Cerebellar cortex (tissue), 1 donor: ENCODE measurements around the gene MACROD2.
"Not testable (repeated sequence)": the region's sequence is repeated elsewhere in the genome, so short reads cannot be mapped to it uniquely, and the experiment has no call there.

Experiments
- DNase-seq: peaks from one replicate; pipeline ENCODE4 v3.0.0-alpha.2; 2015; ENCODE audit warnings: low spot score

MACROD2 gene

GRCh38 chr20:14914633-14915032 is 919.3 kb downstream of the MACROD2 start:
- no peak for DNase-seq

- peak; percentile 91 for DNase-seq
Measured at GRCh38 chr20:14915356-14915755, 920.0 kb downstream of the MACROD2 start.

GRCh38 chr20:14916360-14916920 is 921.1 kb downstream of the MACROD2 start:
- no peak for DNase-seq

- DNase-seq: peak; percentile 98
Measured at GRCh38 chr20:14918281-14918680, 923.0 kb downstream of the MACROD2 start.

- peak; percentile 38 for DNase-seq
Measured at GRCh38 chr20:14918976-14919375, 923.7 kb downstream of the MACROD2 start.

- DNase-seq: peak; percentile 61
Measured at GRCh38 chr20:14919501-14920081, 924.3 kb downstream of the MACROD2 start.

- DNase-seq: no peak
Measured at GRCh38 chr20:14921513-14921912, 926.2 kb downstream of the MACROD2 start.

GRCh38 chr20:14922503-14923267 is 927.4 kb downstream of the MACROD2 start:
- DNase-seq: no peak

- DNase-seq: no peak
Measured at GRCh38 chr20:14924433-14924832, 929.1 kb downstream of the MACROD2 start.

- no peak for DNase-seq
Measured at GRCh38 chr20:14925300-14925699, 930.0 kb downstream of the MACROD2 start.

- DNase-seq: not testable (repeated sequence)
Measured at GRCh38 chr20:14926436-14926835, 931.1 kb downstream of the MACROD2 start.

- no peak for DNase-seq
Measured at GRCh38 chr20:14928083-14928482, 932.8 kb downstream of the MACROD2 start.

GRCh38 chr20:14929388-14929787 is 934.1 kb downstream of the MACROD2 start:
- no peak for DNase-seq

GRCh38 chr20:14932040-14932439 is 936.7 kb downstream of the MACROD2 start:
- DNase-seq: no peak

- DNase-seq: no peak
Measured at GRCh38 chr20:14935285-14935684, 940.0 kb downstream of the MACROD2 start.

- no peak for DNase-seq
Measured at GRCh38 chr20:14937021-14937420, 941.7 kb downstream of the MACROD2 start.

GRCh38 chr20:14937846-14938245 is 942.5 kb downstream of the MACROD2 start:
- DNase-seq: no peak

- no peak for DNase-seq
Measured at GRCh38 chr20:14947536-14947935, 952.2 kb downstream of the MACROD2 start.

- no peak for DNase-seq
Measured at GRCh38 chr20:14947946-14948345, 952.6 kb downstream of the MACROD2 start.

- DNase-seq: peak; percentile 42
Measured at GRCh38 chr20:14948416-14948815, 953.1 kb downstream of the MACROD2 start.

GRCh38 chr20:14950633-14951032 is 955.3 kb downstream of the MACROD2 start:
- no peak for DNase-seq

- no peak for DNase-seq
Measured at GRCh38 chr20:14951105-14951504, 955.8 kb downstream of the MACROD2 start.

- no peak for DNase-seq
Measured at GRCh38 chr20:14951707-14952418, 956.5 kb downstream of the MACROD2 start.
